ENCODE results near the gene CTIF. TPM values are rescaled to one million over a fixed set of nuclear protein-coding genes. Genes with fewer than 3 reads are reported as not detected.

CTIF gene
- total RNA-seq, 2 experiments from 2014 or later: 3.6 to 4.1 TPM

GRCh38 chr18:48536516-48536915, 2.3 kb upstream of the CTIF start:
- CTCF ChIA-PET: no interaction called here
- H3K36me3 Mint-ChIP-seq (ENCODE audit: low read depth): no peaks in the 10 kb centered on the region
- H3K9me3 Mint-ChIP-seq: no peaks in the 10 kb centered on the region
- no peak for DNase-seq
- H3K4me1 Mint-ChIP-seq (ENCODE audit: low read depth): peaks cover 7% of the 10 kb centered on the region
- intact Hi-C loops (cut with micrococcal nuclease): loop anchor here (10.0 kb wide), 1 partner anchor 408 kb away; no protein-coding TSS in a partner anchor
- H3K4me3 Mint-ChIP-seq: no peak overlapping the region
- peaks cover 11% of the 10 kb centered on the region for H3K27me3 Mint-ChIP-seq (ENCODE audit: low read depth)
- no peak overlapping the region for H3K27ac Mint-ChIP-seq

- intact Hi-C loops (cut with micrococcal nuclease): loop anchor here (10.0 kb wide), 1 partner anchor 405 kb away; no protein-coding TSS in a partner anchor
- peak overlapping the region; percentile 87 for H3K4me3 Mint-ChIP-seq
These were observed 797 bp downstream of the CTIF start for GRCh38 chr18:48539406-48540250.

GRCh38 chr18:48540251-48541025, 1.6 kb downstream of the CTIF start:
- Mint-ChIP-seq H3K9me3 (no peaks in the 10 kb centered on the region), H3K27ac (no peak overlapping the region), H3K27me3 (ENCODE audit: low read depth) (peaks cover 22% of the 10 kb centered on the region), H3K4me3 (peak overlapping the region; percentile 87), H3K4me1 (ENCODE audit: low read depth) (peaks cover 7% of the 10 kb centered on the region), H3K36me3 (ENCODE audit: low read depth) (no peaks in the 10 kb centered on the region)
- intact Hi-C loops (cut with micrococcal nuclease): no loop called here
- DNase-seq: peak; percentile 17
- CTCF ChIA-PET: no interaction called here

More at GRCh38 chr18:48539406-48540250, 797 bp downstream of the CTIF start:
- peak; percentile 37 for DNase-seq
- Mint-ChIP-seq H3K27me3 (ENCODE audit: low read depth) (peaks cover 16% of the 10 kb centered on the region), H3K27ac (no peak overlapping the region), H3K36me3 (ENCODE audit: low read depth) (no peaks in the 10 kb centered on the region), H3K4me1 (ENCODE audit: low read depth) (peaks cover 7% of the 10 kb centered on the region), H3K9me3 (no peaks in the 10 kb centered on the region)
- CTCF ChIA-PET: no interaction called here

GRCh38 chr18:48541026-48541746, 2.4 kb downstream of the CTIF start:
- Mint-ChIP-seq H3K27me3 (ENCODE audit: low read depth) (peaks cover 26% of the 10 kb centered on the region), H3K4me3 (peak overlapping the region; percentile 87), H3K36me3 (ENCODE audit: low read depth) (no peaks in the 10 kb centered on the region), H3K27ac (no peak overlapping the region), H3K4me1 (ENCODE audit: low read depth) (peaks cover 7% of the 10 kb centered on the region), H3K9me3 (no peaks in the 10 kb centered on the region)
- CTCF ChIA-PET: no interaction called here
- intact Hi-C loops (cut with micrococcal nuclease): no loop called here
- no peak for DNase-seq

GRCh38 chr18:48541747-48542400, 3.0 kb downstream of the CTIF start:
- CTCF ChIA-PET: no interaction called here
- Mint-ChIP-seq H3K27me3 (ENCODE audit: low read depth) (peaks cover 26% of the 10 kb centered on the region), H3K4me3 (no peak overlapping the region), H3K9me3 (no peaks in the 10 kb centered on the region), H3K27ac (no peak overlapping the region), H3K4me1 (ENCODE audit: low read depth) (peaks cover 7% of the 10 kb centered on the region), H3K36me3 (ENCODE audit: low read depth) (no peaks in the 10 kb centered on the region)
- intact Hi-C loops (cut with micrococcal nuclease): no loop called here
- no peak for DNase-seq

GRCh38 chr18:48542513-48543181, 3.8 kb downstream of the CTIF start:
- intact Hi-C loops (cut with micrococcal nuclease): no loop called here
- H3K4me1 Mint-ChIP-seq (ENCODE audit: low read depth): peaks cover 7% of the 10 kb centered on the region

GRCh38 chr18:48543228-48543627, 4.4 kb downstream of the CTIF start:
- intact Hi-C loops (cut with micrococcal nuclease): no loop called here
- Mint-ChIP-seq H3K4me3 (no peak overlapping the region), H3K36me3 (ENCODE audit: low read depth) (no peaks in the 10 kb centered on the region), H3K4me1 (ENCODE audit: low read depth) (peaks cover 7% of the 10 kb centered on the region), H3K9me3 (no peaks in the 10 kb centered on the region), H3K27me3 (ENCODE audit: low read depth) (peaks cover 26% of the 10 kb centered on the region), H3K27ac (no peak overlapping the region)
- peak; percentile 45 for DNase-seq
- CTCF ChIA-PET: no interaction called here

More at GRCh38 chr18:48542513-48543181, 3.8 kb downstream of the CTIF start:
- Mint-ChIP-seq H3K27ac (no peak overlapping the region), H3K9me3 (no peaks in the 10 kb centered on the region), H3K36me3 (ENCODE audit: low read depth) (no peaks in the 10 kb centered on the region), H3K4me3 (no peak overlapping the region), H3K27me3 (ENCODE audit: low read depth) (peaks cover 26% of the 10 kb centered on the region)
- CTCF ChIA-PET: no interaction called here
- no peak for DNase-seq

GRCh38 chr18:48544116-48544515, 5.3 kb downstream of the CTIF start:
- Mint-ChIP-seq H3K27me3 (ENCODE audit: low read depth) (peaks cover 26% of the 10 kb centered on the region), H3K4me1 (ENCODE audit: low read depth) (peaks cover 7% of the 10 kb centered on the region), H3K36me3 (ENCODE audit: low read depth) (no peaks in the 10 kb centered on the region), H3K27ac (no peak overlapping the region), H3K4me3 (no peak overlapping the region), H3K9me3 (no peaks in the 10 kb centered on the region)
- CTCF ChIA-PET: no interaction called here
- intact Hi-C loops (cut with micrococcal nuclease): no loop called here
- no peak for DNase-seq

- DNase-seq: no peak
These were observed 6.0 kb downstream of the CTIF start for GRCh38 chr18:48544661-48545415.

GRCh38 chr18:48545757-48546321, 7.0 kb downstream of the CTIF start:
- CTCF ChIA-PET: interaction anchor here (0.9 kb wide), 1 partner anchor 70 kb away, joined by 3 read pairs; no protein-coding TSS in a partner anchor
- Mint-ChIP-seq H3K4me1 (ENCODE audit: low read depth) (peaks cover 5% of the 10 kb centered on the region), H3K36me3 (ENCODE audit: low read depth) (no peaks in the 10 kb centered on the region), H3K9me3 (no peaks in the 10 kb centered on the region), H3K4me3 (no peak overlapping the region), H3K27ac (no peak overlapping the region), H3K27me3 (ENCODE audit: low read depth) (peaks cover 23% of the 10 kb centered on the region)
- intact Hi-C loops (cut with micrococcal nuclease): no loop called here
- DNase-seq: no peak

More at GRCh38 chr18:48544661-48545415, 6.0 kb downstream of the CTIF start:
- CTCF ChIA-PET: no interaction called here
- H3K4me3 Mint-ChIP-seq: no peak overlapping the region
- H3K36me3 Mint-ChIP-seq (ENCODE audit: low read depth): no peaks in the 10 kb centered on the region
- H3K9me3 Mint-ChIP-seq: no peaks in the 10 kb centered on the region
- peaks cover 26% of the 10 kb centered on the region for H3K27me3 Mint-ChIP-seq (ENCODE audit: low read depth)
- H3K4me1 Mint-ChIP-seq (ENCODE audit: low read depth): peaks cover 7% of the 10 kb centered on the region
- intact Hi-C loops (cut with micrococcal nuclease): no loop called here
- H3K27ac Mint-ChIP-seq: no peak overlapping the region

- Mint-ChIP-seq H3K36me3 (ENCODE audit: low read depth) (no peaks in the 10 kb centered on the region), H3K27me3 (ENCODE audit: low read depth) (peaks cover 21% of the 10 kb centered on the region), H3K4me3 (no peak overlapping the region), H3K27ac (no peak overlapping the region), H3K9me3 (no peaks in the 10 kb centered on the region), H3K4me1 (ENCODE audit: low read depth) (peaks cover 4% of the 10 kb centered on the region)
- intact Hi-C loops (cut with micrococcal nuclease): no loop called here
- CTCF ChIA-PET: interaction anchor here (0.9 kb wide), 1 partner anchor 71 kb away, joined by 3 read pairs; no protein-coding TSS in a partner anchor
- no peak for DNase-seq
These were observed 7.6 kb downstream of the CTIF start for GRCh38 chr18:48546396-48546795.
